ENCODE data around the gene RMRP. TPM values are rescaled to one million over a fixed set of nuclear protein-coding genes. Genes with fewer than 3 reads are reported as not detected.

The RMRP gene
- total RNA-seq, 1 donor from 2014 or later: 32,961 TPM

GRCh38 chr9:35652829-35653209 is 5.0 kb downstream of the RMRP start:
- H3K27me3 Mint-ChIP-seq (ENCODE audit: unreplicated experiment): peaks cover 14% of the 10 kb centered on the region
- no peak overlapping the region for H3K27ac Mint-ChIP-seq (ENCODE audit: unreplicated experiment)
- H3K9me3 Mint-ChIP-seq (ENCODE audit: unreplicated experiment): peaks cover 4% of the 10 kb centered on the region
- H3K4me1 Mint-ChIP-seq (ENCODE audit: unreplicated experiment): peaks cover 24% of the 10 kb centered on the region
- no peak for TF ChIP-seq CTCF (IDR thresholded peaks at IDR 0.05; ENCODE audit: unreplicated experiment)
- H3K4me3 Mint-ChIP-seq (ENCODE audit: unreplicated experiment): no peak overlapping the region
- DNase-seq (ENCODE audit: low spot score): no peak
- peaks cover 10% of the 10 kb centered on the region for H3K36me3 Mint-ChIP-seq (ENCODE audit: low read depth, unreplicated experiment)

GRCh38 chr9:35651956-35652828 is 5.6 kb downstream of the RMRP start:
- H3K4me3 Mint-ChIP-seq (ENCODE audit: unreplicated experiment): no peak overlapping the region
- no peak for DNase-seq (ENCODE audit: low spot score)
- H3K27ac Mint-ChIP-seq (ENCODE audit: unreplicated experiment): no peak overlapping the region
- peaks cover 10% of the 10 kb centered on the region for H3K27me3 Mint-ChIP-seq (ENCODE audit: unreplicated experiment)
- H3K9me3 Mint-ChIP-seq (ENCODE audit: unreplicated experiment): peaks cover 2% of the 10 kb centered on the region
- H3K36me3 Mint-ChIP-seq (ENCODE audit: low read depth, unreplicated experiment): peaks cover 12% of the 10 kb centered on the region
- peaks cover 24% of the 10 kb centered on the region for H3K4me1 Mint-ChIP-seq (ENCODE audit: unreplicated experiment)
- TF ChIP-seq CTCF (IDR thresholded peaks at IDR 0.05; ENCODE audit: unreplicated experiment): no peak

GRCh38 chr9:35650341-35651158 is 7.3 kb downstream of the RMRP start, which contains the start of gene SIT1:
TSS of gene SIT1 (minus strand) at chr9:35650931. CDS start at chr9:35650853, 78 bp downstream.
- no peaks in the 10 kb centered on the region for H3K9me3 Mint-ChIP-seq (ENCODE audit: unreplicated experiment)
- H3K36me3 Mint-ChIP-seq (ENCODE audit: low read depth, unreplicated experiment): peaks cover 14% of the 10 kb centered on the region
- no peak within 1 kb of the TSS for H3K4me3 Mint-ChIP-seq (ENCODE audit: unreplicated experiment)
- no peak for DNase-seq (ENCODE audit: low spot score)
- peaks cover 23% of the 10 kb centered on the region for H3K4me1 Mint-ChIP-seq (ENCODE audit: unreplicated experiment)
- H3K27ac Mint-ChIP-seq (ENCODE audit: unreplicated experiment): no peak within 1 kb of the TSS
- TF ChIP-seq CTCF (IDR thresholded peaks at IDR 0.05; ENCODE audit: unreplicated experiment): no peak
- H3K27me3 Mint-ChIP-seq (ENCODE audit: unreplicated experiment): peaks cover 7% of the 10 kb centered on the region

GRCh38 chr9:35649431-35650340 is 8.1 kb downstream of the RMRP start:
- Mint-ChIP-seq H3K4me1 (ENCODE audit: unreplicated experiment) (peaks cover 23% of the 10 kb centered on the region), H3K4me3 (ENCODE audit: unreplicated experiment) (no peak overlapping the region), H3K9me3 (ENCODE audit: unreplicated experiment) (no peaks in the 10 kb centered on the region), H3K27ac (ENCODE audit: unreplicated experiment) (no peak overlapping the region), H3K36me3 (ENCODE audit: low read depth, unreplicated experiment) (peaks cover 14% of the 10 kb centered on the region), H3K27me3 (ENCODE audit: unreplicated experiment) (peaks cover 7% of the 10 kb centered on the region)
- TF ChIP-seq CTCF (IDR thresholded peaks at IDR 0.05; ENCODE audit: unreplicated experiment): no peak
- no peak for DNase-seq (ENCODE audit: low spot score)
